Neural crest cell (in vitro differentiated cells): ENCODE measurements around the gene AGBL1. TPM values are rescaled to one million over a fixed set of nuclear protein-coding genes. Genes with fewer than 3 reads are reported as not detected.

Experiments used
- DNase-seq: peaks from one replicate; pipeline ENCODE4 v3.0.0; 2021; ENCODE audit warnings: low read depth, mixed read lengths, low spot score
- H3K27ac Mint-ChIP-seq: one replicate; pipeline ENCODE4 v1.8.0; 2021; ENCODE audit warnings: mild to moderate bottlenecking, mixed read lengths; ENCODE audit not compliant: unreplicated experiment
- H3K27me3 Mint-ChIP-seq: 2 replicates; pipeline ENCODE4 v1.8.0; 2021; ENCODE audit warnings: low read depth, mild to moderate bottlenecking, mixed read lengths
- H3K36me3 Mint-ChIP-seq: 2 replicates; pipeline ENCODE4 v1.8.0; 2021; ENCODE audit warnings: low read depth, mild to moderate bottlenecking, mixed read lengths
- H3K4me1 Mint-ChIP-seq: 2 replicates; pipeline ENCODE4 v1.8.0; 2021; ENCODE audit warnings: mixed read lengths
- H3K4me3 Mint-ChIP-seq: one replicate; pipeline ENCODE4 v1.8.0; 2021; ENCODE audit warnings: mild to moderate bottlenecking, mixed read lengths
- H3K9me3 Mint-ChIP-seq: 2 replicates; pipeline ENCODE4 v1.8.0; 2021; ENCODE audit warnings: mixed read lengths
- total RNA-seq: library from RNA; stranded (reverse); gene quantifications from 2 replicates; pipeline ENCODE4 v1.2.1, GENCODE V29; 2021
- TF ChIP-seq, protein P1 (sequence below): fragments of 200-600 bp; sonication (generic); conservative IDR thresholded peaks from 2 replicates; pipeline ENCODE4 v1.5.0; 2021; ENCODE audit warnings: antibody characterized with exemption, mild to moderate bottlenecking

The AGBL1 gene
- total RNA-seq, 1 donor from 2014 or later: 0.05 TPM

DNA sequence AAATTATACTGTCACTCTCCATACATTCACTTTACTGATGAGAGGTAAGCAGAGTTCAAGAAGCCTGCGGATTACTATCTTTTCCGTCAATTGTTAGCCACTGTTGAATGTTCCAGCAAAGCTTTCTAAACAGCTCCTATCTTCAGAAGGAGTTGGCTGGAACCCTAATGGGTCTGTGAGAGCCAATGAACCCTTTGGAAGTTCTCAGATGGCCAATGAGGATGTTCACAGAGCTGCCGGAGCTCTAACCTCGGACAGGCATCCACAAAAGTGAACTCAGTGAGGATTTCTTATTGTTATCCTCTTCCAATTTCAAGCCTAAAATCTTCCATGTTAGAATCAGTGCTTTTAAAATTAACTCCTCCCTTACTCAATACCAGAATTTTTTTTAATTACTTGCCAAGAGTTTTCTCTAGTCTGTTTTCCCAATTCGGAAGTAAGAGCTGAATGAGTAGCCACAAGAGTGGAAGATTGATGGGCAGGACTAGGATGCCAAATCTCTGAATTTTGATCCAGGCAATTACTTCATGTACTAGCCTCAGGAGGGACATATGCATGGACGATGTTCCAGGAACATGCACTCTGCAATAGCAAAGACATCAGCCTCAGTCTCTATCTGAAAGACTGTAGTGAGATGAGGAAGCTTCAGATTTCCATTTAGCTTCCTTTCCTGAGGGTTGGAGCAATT is 78.1 kb downstream of the AGBL1 start:
- Mint-ChIP-seq H3K27me3 (peaks cover 8% of the 10 kb centered on the region), H3K36me3 (no peaks in the 10 kb centered on the region), H3K4me1 (no peaks in the 10 kb centered on the region), H3K27ac (no peak overlapping the region), H3K9me3 (peaks cover 2% of the 10 kb centered on the region), H3K4me3 (no peak overlapping the region)
- TF ChIP-seq, protein P1, sequence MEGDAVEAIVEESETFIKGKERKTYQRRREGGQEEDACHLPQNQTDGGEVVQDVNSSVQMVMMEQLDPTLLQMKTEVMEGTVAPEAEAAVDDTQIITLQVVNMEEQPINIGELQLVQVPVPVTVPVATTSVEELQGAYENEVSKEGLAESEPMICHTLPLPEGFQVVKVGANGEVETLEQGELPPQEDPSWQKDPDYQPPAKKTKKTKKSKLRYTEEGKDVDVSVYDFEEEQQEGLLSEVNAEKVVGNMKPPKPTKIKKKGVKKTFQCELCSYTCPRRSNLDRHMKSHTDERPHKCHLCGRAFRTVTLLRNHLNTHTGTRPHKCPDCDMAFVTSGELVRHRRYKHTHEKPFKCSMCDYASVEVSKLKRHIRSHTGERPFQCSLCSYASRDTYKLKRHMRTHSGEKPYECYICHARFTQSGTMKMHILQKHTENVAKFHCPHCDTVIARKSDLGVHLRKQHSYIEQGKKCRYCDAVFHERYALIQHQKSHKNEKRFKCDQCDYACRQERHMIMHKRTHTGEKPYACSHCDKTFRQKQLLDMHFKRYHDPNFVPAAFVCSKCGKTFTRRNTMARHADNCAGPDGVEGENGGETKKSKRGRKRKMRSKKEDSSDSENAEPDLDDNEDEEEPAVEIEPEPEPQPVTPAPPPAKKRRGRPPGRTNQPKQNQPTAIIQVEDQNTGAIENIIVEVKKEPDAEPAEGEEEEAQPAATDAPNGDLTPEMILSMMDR: no peak
- DNase-seq: no peak

DNA sequence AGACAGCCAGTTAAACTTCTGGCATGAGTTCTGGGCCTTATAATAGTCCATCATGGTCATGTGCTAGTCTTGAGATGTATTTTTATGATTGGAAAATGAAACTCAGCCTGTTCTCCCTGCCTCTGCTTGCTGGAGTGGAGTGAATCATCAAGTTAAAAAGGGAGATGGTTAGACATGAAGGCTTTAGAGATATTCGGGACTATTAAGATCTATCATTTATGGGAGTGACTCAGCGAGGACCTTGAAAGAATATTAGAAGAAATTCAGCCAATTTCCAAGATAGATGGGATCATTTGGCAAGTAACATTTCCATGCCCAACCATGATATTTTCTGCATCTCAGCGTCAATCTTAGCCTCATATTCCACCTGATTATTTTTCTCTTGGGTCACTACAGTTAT is 79.8 kb downstream of the AGBL1 start:
- Mint-ChIP-seq H3K9me3 (no peaks in the 10 kb centered on the region), H3K4me1 (peaks cover 6% of the 10 kb centered on the region), H3K36me3 (no peaks in the 10 kb centered on the region), H3K27ac (no peak overlapping the region), H3K4me3 (no peak overlapping the region), H3K27me3 (peaks cover 11% of the 10 kb centered on the region)
- DNase-seq: no peak
- TF ChIP-seq, protein P1: no peak

DNA sequence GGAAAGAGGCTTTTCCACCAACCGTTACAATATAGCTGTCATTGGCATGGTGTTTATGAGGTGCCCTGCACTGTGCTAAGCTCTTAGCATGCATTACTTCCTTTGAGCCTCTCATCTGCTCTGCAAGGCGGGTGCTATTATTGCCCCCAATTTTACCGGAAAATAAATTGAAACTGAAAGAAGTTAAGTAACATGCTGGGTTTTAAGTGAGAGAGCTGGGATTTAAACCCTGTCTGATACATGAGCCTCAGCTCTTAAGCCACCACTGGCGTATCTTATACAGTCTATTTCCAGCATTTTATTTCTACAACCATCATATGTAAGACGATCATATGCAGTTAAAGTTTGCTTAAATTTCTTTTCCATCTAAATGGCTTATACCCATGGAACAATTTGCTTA is 81.6 kb downstream of the AGBL1 start:
- no peak for DNase-seq
- Mint-ChIP-seq H3K4me3 (no peak overlapping the region), H3K9me3 (no peaks in the 10 kb centered on the region), H3K27me3 (peaks cover 11% of the 10 kb centered on the region), H3K4me1 (peaks cover 6% of the 10 kb centered on the region), H3K36me3 (no peaks in the 10 kb centered on the region), H3K27ac (no peak overlapping the region)
- TF ChIP-seq, protein P1: no peak

DNA sequence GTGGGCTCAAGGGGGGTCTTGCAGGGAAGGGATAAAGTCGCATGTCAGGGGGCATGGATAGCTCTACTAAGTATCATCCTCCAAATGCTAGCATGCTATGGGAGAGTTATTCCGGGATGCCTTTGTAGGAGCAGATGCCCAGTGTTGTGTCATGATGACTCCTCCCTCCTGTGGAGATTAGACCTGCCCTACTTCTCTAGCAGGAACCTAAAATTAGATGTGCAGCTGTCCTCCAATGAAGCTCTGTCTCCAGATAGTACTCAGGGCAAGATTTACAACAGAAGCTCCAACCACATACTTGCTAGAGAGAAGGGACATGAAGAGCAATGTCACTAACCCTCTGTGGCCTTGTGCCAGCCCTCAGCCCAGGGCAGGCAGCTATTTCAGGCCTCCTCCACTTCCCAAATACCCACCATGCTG is 82.5 kb downstream of the AGBL1 start:
- Mint-ChIP-seq H3K36me3 (no peaks in the 10 kb centered on the region), H3K27me3 (peaks cover 11% of the 10 kb centered on the region), H3K27ac (no peak overlapping the region), H3K4me3 (no peak overlapping the region), H3K9me3 (no peaks in the 10 kb centered on the region), H3K4me1 (peaks cover 6% of the 10 kb centered on the region)
- DNase-seq: no peak
- TF ChIP-seq, protein P1: no peak

DNA sequence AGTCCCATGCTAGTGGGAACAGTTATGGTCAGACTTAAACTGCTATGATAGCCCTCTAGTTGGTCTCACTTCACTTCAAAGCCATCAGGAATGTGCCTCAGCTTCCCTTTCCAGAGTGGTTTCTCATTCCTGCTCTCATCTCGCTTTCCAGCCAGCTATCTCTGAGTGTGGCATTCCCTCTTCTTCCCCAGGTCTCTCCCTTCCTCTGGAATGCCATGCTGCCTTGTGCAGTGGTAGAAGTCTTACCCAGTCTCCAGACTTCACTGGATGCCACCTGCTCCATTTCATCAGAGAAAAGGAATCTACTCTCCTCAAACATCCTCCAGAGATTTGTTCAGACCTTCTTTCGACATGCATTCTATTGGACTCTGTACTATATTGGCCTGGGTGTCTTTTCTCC is 83.0 kb downstream of the AGBL1 start:
- Mint-ChIP-seq H3K9me3 (no peaks in the 10 kb centered on the region), H3K36me3 (no peaks in the 10 kb centered on the region), H3K4me1 (peaks cover 10% of the 10 kb centered on the region), H3K27ac (no peak overlapping the region), H3K27me3 (peaks cover 11% of the 10 kb centered on the region), H3K4me3 (no peak overlapping the region)
- no peak for DNase-seq
- TF ChIP-seq, protein P1: no peak
